ENCODE measurements around the gene APOBEC3G. TPM values are rescaled to one million over a fixed set of nuclear protein-coding genes. Genes with fewer than 3 reads are reported as not detected.
"Not testable (repeated sequence)": the region's sequence is repeated elsewhere in the genome, so short reads cannot be mapped to it uniquely, and the experiment has no call there.

Gene APOBEC3G
- total RNA-seq: 1 to 10 TPM; 4.6 to 6.8 TPM
- long read RNA-seq, transcript APOBEC3G-201 (8 exons, 1,834 nt): major isoform, 9 of 10 reads
- long read RNA-seq, partial matches to known transcripts: 0 of 10 reads
- long read RNA-seq, other reads (novel, unspliced or antisense): 0 of 10 reads

DNA sequence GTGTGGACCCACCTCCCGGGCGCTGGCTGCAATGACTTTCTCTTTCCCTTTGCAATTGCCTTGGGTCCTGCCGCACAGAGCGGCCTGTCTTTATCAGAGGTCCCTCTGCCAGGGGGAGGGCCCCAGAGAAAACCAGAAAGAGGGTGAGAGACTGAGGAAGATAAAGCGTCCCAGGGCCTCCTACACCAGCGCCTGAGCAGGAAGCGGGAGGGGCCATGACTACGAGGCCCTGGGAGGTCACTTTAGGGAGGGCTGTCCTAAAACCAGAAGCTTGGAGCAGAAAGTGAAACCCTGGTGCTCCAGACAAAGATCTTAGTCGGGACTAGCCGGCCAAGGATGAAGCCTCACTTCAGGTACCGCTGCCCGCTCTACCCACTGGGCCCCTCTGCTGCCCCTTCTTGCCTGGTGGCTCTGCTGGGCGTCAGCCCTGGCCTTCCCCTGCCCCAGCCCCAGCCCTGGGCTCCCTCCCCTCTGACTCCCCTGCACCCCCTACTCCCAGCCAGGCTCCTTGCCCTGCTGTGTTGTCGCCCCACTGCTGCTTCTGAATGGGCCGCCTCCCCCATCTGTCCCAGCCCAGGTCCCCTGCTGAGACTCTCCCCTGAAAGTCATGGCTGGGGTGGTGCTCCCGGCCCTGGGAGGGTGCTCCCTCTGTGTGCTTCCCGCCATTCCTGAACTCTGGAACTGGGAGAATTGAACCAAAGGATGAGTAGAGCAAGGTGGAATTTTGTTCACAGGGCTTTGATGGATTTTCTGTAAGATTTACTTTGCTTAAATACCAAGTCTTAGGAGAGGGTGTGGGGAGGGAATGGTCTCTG, at the start of gene APOBEC3G:
APOBEC3G (plus strand) TSS at position 250 of the 815 bp plus-strand sequence; CDS start at position 337, 87 bp downstream.
- DNase-seq (peak; percentile 61), ATAC-seq (peak; percentile 91)
- intact Hi-C loops (cut with DNase I): not testable (repeated sequence)

DNA sequence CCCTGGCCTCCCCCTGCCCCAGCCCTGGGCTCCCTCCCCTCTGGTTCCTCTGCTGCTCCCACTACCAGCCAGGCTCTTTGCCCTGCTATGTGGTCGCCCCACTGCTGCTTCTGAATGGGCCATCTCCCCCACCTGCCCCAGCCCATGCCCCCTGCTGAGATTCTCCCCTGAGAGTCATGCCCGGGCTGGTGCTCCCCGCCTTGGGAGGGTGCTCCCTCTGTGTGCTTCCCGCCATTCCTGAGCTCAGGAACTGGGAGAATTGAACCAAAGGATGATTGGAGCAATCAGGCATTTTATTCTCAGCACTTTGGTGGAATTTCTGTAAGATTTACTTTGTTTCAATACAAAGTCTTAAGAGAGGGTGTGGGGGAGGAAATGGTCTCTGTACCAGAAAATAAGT, 49.4 kb upstream of the APOBEC3G start:
- ATAC-seq (no peak), DNase-seq (no peak)
- intact Hi-C loops (cut with DNase I): no loop called here

DNA sequence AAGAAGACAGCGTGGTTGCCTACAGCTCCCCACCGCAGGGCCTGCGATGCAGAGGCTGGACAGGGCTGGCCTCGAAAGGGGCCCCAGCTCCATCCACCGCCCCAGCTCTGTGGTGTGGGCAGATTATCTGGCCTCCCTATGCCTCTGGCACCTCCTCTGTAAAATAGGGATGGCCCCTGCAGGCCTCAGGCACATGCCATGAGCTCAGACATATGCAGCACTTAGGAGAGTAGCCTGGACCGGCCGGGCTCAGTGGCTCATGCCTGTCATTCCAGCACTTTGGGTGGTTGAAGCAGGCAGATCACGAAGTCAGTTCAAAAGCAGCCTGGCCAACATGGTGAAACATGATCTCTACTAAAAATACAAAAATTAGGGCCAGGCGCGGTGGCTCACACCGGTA, 48.8 kb upstream of the APOBEC3G start:
- intact Hi-C loops (cut with DNase I): no loop called here
- no peak for ATAC-seq
- DNase-seq: no peak

DNA sequence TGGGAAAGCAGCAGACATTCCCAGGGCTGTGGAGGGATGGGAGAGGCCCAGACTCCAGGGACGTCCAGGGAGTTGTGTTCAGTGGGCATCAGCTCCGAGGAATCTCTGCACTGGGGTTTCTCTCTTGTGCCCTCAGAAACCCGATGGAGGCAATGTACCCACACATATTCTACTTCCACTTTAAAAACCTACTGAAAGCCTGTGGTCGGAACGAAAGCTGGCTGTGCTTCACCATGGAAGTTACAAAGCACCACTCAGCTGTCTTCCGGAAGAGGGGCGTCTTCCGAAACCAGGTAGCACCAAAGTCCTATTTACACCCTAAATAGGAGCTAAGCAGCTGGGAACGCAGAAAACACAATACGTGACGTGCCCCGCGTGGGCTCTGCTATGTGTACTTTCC, 47.8 kb upstream of the APOBEC3G start:
- no peak for ATAC-seq
- DNase-seq: no peak
- intact Hi-C loops (cut with DNase I): no loop called here

DNA sequence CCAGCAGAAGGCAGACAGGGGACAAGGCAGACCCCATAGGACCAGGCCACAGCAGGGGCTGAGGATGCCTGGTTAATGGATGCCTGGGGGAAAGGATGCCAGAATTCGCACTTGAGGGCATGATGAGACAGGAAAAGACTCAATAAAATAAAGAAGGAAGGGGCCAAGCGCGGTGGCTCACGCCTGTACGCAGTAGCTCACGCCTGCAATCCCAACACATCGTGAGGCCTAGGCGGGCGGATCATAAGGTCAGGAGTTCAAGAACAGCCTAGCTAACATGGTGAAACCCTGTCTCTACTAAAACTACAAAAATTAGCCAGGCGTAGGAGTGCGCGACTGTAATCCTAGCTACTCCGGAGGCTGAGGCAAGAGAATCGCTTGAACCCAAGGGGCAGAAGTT, 46.4 kb upstream of the APOBEC3G start:
- ATAC-seq: no peak
- intact Hi-C loops (cut with DNase I): no loop called here

DNA sequence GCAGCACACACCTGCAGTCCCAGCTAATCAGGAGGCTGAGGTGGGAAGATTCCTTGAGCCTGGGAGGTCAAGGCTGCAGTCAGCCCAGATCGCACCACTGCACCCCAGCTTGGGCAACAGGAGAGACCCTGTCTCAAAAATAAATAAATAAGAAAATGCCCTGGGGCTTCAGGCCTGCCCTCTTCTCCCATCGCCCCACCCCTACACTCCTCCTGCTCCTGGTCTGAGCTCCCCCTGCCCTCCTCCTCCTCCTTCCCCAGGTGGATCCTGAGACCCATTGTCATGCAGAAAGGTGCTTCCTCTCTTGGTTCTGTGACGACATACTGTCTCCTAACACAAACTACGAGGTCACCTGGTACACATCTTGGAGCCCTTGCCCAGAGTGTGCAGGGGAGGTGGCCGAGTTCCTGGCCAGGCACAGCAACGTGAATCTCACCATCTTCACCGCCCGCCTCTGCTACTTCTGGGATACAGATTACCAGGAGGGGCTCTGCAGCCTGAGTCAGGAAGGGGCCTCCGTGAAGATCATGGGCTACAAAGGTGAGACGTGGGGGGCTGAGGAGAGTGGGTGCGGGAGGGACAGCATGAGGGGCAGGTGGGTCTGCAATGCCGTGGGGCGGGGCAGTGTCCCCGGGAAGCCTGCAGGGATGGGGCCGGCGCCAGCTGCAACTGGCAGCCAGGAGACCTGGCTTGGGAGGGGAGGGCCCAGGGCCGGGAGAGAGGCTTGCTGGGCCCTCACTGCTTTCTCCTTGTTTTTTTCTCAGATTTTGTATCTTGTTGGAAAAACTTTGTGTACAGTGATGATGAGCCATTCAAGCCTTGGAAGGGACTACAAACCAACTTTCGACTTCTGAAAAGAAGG, 45.4 kb upstream of the APOBEC3G start:
- intact Hi-C loops (cut with DNase I); DNase-seq; ATAC-seq: not testable (repeated sequence)

More for the DNA sequence above, 46.4 kb upstream of the APOBEC3G start:
- no peak for DNase-seq

DNA sequence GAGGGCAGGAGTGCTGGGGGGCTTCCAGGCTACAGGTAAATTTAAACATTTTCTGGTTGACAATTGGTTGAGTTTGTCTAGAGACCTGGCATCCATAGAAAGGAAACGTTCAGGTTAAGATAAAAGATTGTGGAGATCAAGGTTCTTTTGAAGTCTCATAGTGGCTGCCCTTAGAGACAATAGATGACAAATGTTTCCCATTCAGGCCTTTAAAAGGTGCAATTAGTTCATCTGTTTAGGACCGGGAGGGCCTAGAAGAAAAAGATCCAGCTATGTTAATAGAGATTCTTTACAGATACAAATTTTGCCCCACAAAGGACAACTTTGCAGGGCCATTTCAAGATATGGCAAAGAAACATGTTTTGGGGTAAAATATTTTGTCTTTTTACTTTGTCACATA, 40.0 kb upstream of the APOBEC3G start:
- DNase-seq; intact Hi-C loops (cut with DNase I); ATAC-seq: not testable (repeated sequence)

DNA sequence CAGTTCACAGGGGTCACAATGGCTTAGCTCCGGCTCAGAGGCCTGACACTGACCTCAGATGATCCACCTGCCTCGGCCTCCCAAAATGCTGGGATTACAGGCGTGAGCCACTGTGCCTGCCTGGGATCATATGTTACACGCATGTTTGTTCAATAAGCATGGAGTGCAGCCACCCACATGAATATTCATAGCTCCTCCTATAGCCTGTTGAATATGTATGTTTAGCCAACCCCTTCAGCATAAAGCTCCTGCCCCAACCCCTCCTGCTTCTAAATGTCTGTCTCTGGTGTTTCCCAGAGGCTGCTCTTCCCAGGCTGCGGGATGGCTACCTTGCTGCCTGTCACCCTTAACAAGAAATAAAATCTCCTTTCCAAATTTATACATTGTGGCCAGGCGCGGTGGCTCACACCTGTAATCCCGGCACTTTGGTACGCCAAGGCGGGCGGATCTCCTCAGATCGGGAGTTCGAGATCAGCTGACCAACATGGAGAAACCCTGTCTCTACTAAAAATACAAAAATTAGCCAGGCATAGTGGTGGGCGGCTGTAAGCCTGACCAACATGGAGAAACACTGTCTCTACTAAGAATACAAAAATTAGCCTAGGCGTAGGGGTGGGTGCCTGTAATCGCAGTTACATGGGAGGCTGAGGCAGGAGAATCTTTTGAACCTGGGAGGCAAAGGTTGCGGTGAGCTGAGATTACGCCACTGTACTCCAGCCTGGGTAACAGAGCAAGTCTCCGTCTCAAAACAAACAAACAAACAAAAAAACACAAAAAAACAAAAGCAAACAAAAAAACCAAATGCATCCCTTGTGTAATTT, 37.6 kb upstream of the APOBEC3G start:
- ATAC-seq (no peak), DNase-seq (no peak)
- intact Hi-C loops (cut with DNase I): no loop called here

DNA sequence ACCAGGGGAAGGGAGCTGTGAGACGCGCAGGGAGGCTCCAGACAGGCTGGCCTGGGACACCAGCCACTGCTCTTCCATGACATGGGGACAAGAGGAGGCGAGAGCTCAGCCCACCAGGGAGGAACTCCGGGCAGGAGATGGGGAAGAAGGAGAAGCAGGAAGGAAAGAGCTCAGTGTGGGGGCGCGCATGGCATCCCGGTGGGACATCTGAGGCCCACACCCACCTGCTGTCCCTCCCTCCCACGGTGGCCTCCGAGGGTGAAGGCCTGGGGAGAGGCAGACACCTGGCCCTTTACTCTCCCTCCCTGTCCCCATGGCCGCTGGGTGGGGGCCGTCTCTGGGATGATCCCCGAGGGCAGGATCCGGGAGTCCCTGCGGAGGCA, 36.9 kb upstream of the APOBEC3G start:
- DNase-seq; intact Hi-C loops (cut with DNase I); ATAC-seq: not testable (repeated sequence)

DNA sequence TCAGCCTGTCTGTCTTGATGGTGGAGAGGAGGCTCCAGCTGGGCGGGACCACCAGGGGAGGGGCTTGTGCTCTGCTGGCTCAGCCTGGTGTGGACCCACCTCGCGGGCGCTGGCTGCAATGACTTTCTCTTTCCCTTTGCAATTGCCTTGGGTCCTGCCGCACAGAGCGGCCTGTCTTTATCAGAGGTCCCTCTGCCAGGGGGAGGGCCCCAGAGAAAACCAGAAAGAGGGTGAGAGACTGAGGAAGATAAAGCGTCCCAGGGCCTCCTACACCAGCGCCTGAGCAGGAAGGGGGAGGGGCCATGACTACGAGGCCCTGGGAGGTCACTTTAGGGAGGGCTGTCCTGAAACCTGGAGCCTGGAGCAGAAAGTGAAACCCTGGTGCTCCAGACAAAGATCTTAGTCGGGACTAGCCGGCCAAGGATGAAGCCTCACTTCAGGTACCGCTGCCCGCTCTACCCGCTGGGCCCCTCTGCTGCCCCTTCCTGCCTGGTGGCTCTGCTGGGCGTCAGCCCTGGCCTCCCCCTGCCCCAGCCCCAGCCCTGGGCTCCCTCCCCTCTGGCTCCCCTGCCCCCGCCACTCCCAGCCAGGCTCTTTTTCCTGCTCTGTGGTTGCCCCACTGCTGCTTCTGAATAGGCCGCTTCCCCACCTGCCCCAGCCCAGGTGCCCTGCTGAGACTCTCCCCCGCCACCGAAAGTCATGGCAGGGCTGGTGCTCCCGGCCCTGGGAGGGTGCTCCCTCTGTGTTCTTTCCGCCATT, 36.4 kb upstream of the APOBEC3G start, which contains the start of gene APOBEC3F:
APOBEC3F (plus strand) TSS at position 327 of the 759 bp plus-strand sequence; CDS start at position 424, 97 bp downstream.
- ATAC-seq: peak; percentile 94 to 96
- DNase-seq: peak; percentile 66
- intact Hi-C loops (cut with DNase I): not testable (repeated sequence)

DNA sequence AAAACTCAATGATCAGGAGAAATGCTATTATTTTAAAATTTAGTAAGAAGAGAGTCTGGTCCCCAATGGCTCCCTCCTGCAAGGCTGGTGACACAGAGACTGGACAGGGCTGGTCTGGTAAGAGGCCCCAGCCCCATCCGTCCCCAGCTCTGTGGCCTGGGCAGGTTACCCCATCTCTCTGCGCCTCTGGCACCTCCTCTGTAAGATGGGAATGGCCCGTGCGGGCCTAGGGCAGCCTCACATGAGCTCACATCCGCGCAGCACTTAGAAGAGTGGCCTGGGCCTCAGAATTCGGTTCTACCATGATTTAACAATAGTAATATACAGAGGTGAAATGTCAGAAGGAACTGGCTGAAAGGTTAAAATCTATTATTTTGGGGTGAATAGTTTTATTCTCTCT, 35.2 kb upstream of the APOBEC3G start:
- DNase-seq: no peak
- intact Hi-C loops (cut with DNase I): no loop called here
- no peak for ATAC-seq

DNA sequence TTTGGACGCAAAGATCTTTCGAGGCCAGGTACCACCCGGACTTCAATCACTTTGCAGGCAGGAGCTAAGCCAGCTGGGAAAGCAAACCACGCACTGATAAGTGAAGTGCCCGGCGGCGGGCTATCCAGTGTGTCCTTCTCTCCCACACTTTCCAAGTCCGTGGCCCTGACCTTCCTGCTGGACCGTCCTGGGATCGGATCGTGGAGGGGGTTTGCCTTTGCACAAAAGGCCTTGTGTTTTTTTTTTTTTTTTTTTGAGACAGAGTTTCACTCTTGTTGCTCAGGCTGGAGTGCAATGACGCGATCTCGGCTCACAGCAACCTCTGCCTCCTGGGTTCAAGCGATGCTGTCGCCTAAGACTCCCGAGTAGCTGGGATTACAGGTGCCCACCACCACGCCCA, 34.0 kb upstream of the APOBEC3G start:
- ATAC-seq; intact Hi-C loops (cut with DNase I); DNase-seq: not testable (repeated sequence)

DNA sequence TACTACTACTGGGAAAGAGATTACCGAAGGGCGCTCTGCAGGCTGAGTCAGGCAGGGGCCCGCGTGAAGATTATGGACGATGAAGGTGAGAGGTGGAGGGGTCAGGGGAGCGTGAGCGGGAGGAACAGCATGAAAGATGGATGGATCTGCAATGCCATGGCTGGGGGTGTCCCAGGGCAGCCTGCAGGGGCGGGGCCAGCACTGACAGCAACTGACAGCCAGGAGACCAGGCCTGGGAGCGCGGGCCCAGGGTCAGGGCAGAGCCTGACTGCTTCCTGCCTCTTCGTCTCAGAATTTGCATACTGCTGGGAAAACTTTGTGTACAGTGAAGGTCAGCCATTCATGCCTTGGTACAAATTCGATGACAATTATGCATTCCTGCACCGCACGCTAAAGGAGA, 31.9 kb upstream of the APOBEC3G start:
- DNase-seq; ATAC-seq; intact Hi-C loops (cut with DNase I): not testable (repeated sequence)

DNA sequence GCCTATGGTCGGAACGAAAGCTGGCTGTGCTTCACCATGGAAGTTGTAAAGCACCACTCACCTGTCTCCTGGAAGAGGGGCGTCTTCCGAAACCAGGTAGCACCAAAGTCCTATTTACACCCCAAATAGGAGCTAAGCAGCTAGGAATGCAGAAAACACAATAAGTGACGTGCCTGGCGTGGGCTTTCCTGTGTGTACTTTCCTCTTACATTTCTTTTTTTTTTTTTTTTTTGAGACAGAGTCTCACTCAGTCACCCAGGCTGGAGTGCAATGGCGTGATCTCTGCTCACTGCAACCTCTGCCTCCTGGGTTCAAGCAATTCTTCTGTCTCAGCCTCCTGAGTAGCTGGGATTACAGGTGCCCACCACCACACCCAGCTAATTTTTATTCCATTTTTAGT, 27.6 kb upstream of the APOBEC3G start:
- DNase-seq; ATAC-seq; intact Hi-C loops (cut with DNase I): not testable (repeated sequence)

DNA sequence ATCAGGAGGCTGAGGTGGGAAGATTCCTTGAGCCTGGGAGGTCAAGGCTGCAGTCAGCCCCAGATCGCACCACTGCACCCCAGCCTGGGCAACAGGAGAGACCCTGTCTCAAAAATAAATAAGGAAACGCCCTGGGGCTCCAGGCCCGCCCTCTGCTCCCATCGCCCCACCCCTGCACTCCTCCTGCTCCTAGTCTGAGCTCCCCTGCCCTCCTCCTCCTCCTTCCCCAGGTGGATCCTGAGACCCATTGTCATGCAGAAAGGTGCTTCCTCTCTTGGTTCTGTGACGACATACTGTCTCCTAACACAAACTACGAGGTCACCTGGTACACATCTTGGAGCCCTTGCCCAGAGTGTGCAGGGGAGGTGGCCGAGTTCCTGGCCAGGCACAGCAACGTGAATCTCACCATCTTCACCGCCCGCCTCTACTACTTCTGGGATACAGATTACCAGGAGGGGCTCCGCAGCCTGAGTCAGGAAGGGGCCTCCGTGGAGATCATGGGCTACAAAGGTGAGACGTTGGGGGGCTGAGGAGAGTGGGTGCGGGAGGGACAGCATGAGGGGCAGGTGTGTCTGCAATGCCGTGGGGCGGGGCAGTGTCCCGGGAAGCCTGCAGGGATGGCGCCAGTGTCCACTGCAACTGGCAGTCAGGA, 25.1 kb upstream of the APOBEC3G start:
- ATAC-seq; intact Hi-C loops (cut with DNase I); DNase-seq: not testable (repeated sequence)

DNA sequence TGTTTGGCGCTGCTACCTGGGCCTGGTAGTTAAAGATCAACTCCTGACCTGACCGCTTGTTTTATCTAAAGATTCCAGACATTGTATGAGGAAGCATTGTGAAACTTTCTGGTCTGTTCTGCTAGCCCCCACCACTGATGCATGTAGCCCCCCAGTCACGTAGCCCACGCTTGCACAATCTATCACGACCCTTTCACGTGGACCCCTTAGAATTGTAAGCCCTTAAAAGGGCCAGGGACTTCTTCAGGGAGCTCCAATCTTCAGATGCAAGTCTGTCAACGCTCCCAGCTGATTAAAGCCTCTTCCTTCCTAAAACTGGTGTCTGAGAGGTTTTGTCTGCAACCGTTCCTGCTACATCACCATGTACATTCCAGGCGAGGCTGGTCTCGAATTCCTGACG, 21.4 kb upstream of the APOBEC3G start:
- ATAC-seq (no peak), DNase-seq (no peak)
- intact Hi-C loops (cut with DNase I): no loop called here

DNA sequence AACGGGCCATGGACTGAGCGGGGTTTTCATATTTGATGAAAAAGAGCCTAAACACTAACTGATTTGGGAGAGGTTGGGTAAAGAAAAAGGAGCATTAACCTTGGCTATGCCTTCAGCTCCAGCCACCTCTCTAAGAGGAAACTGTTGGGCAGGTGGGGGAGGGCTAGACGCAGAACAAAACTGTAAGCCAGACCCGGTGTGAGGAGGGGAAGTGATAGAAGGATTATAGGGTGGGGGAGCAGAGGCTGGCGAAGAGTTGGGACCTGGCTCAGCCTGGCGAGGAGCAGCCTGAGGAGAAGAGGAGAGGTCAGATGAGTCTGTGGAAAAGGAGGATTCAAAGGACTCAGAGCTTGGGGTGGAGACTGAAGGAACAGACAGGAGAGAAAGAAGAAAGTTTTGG, 15.8 kb upstream of the APOBEC3G start:
- intact Hi-C loops (cut with DNase I); DNase-seq; ATAC-seq: not testable (repeated sequence)
